ENCODE results near the gene RSPH6A. TPM values are rescaled to one million over a fixed set of nuclear protein-coding genes. Genes with fewer than 3 reads are reported as not detected.

RSPH6A gene
- total RNA-seq, 1 donor from 2014 or later: 0.56 TPM

GRCh38 chr19:45774765-45775164 is 40.3 kb downstream of the RSPH6A start:
- TF ChIP-seq CTCF (IDR thresholded peaks at IDR 0.05; ENCODE audit: unreplicated experiment): no peak
- Mint-ChIP-seq H3K4me1 (peaks cover 18% of the 10 kb centered on the region), H3K27me3 (ENCODE audit: low read depth) (no peaks in the 10 kb centered on the region), H3K4me3 (no peak overlapping the region), H3K36me3 (peaks cover 18% of the 10 kb centered on the region), H3K9me3 (no peaks in the 10 kb centered on the region), H3K27ac (no peak overlapping the region)
- no peak for DNase-seq (ENCODE audit: low spot score in 2 of 2, unreplicated experiment in 2 of 2)

- Mint-ChIP-seq H3K4me1 (peaks cover 4% of the 10 kb centered on the region), H3K36me3 (peaks cover 13% of the 10 kb centered on the region), H3K27ac (no peak overlapping the region), H3K27me3 (ENCODE audit: low read depth) (no peaks in the 10 kb centered on the region), H3K9me3 (no peaks in the 10 kb centered on the region), H3K4me3 (no peak overlapping the region)
- TF ChIP-seq CTCF (IDR thresholded peaks at IDR 0.05; ENCODE audit: unreplicated experiment): no peak
- DNase-seq (ENCODE audit: low spot score in 2 of 2, unreplicated experiment in 2 of 2): no peak
Measured at GRCh38 chr19:45773384-45773783, 41.7 kb downstream of the RSPH6A start.

GRCh38 chr19:45772912-45773311 is 42.2 kb downstream of the RSPH6A start:
- Mint-ChIP-seq H3K4me3 (no peak overlapping the region), H3K27me3 (ENCODE audit: low read depth) (no peaks in the 10 kb centered on the region), H3K9me3 (no peaks in the 10 kb centered on the region), H3K4me1 (peaks cover 4% of the 10 kb centered on the region), H3K27ac (no peak overlapping the region), H3K36me3 (peaks cover 12% of the 10 kb centered on the region)
- TF ChIP-seq CTCF (IDR thresholded peaks at IDR 0.05; ENCODE audit: unreplicated experiment): no peak
- no peak for DNase-seq (ENCODE audit: low spot score in 2 of 2, unreplicated experiment in 2 of 2)

GRCh38 chr19:45772130-45772840 is 42.8 kb downstream of the RSPH6A start:
- Mint-ChIP-seq H3K27ac (peak overlapping the region; percentile 36), H3K4me3 (no peak overlapping the region), H3K4me1 (peaks cover 6% of the 10 kb centered on the region), H3K36me3 (peaks cover 8% of the 10 kb centered on the region), H3K9me3 (no peaks in the 10 kb centered on the region), H3K27me3 (ENCODE audit: low read depth) (no peaks in the 10 kb centered on the region)
- DNase-seq (ENCODE audit: low spot score in 2 of 2, unreplicated experiment in 2 of 2): no peak
- TF ChIP-seq CTCF (IDR thresholded peaks at IDR 0.05; ENCODE audit: unreplicated experiment): no peak

GRCh38 chr19:45771311-45771933 is 43.7 kb downstream of the RSPH6A start:
- Mint-ChIP-seq H3K27ac (peak overlapping the region; percentile 93), H3K9me3 (no peaks in the 10 kb centered on the region), H3K4me3 (peak overlapping the region; percentile 98), H3K36me3 (peaks cover 4% of the 10 kb centered on the region), H3K4me1 (peaks cover 10% of the 10 kb centered on the region), H3K27me3 (ENCODE audit: low read depth) (no peaks in the 10 kb centered on the region)
- no peak for DNase-seq (ENCODE audit: low spot score in 2 of 2, unreplicated experiment in 2 of 2)
- no peak for TF ChIP-seq CTCF (IDR thresholded peaks at IDR 0.05; ENCODE audit: unreplicated experiment)
